ENCODE data around the gene MAP3K2.

Gene MAP3K2

DNA sequence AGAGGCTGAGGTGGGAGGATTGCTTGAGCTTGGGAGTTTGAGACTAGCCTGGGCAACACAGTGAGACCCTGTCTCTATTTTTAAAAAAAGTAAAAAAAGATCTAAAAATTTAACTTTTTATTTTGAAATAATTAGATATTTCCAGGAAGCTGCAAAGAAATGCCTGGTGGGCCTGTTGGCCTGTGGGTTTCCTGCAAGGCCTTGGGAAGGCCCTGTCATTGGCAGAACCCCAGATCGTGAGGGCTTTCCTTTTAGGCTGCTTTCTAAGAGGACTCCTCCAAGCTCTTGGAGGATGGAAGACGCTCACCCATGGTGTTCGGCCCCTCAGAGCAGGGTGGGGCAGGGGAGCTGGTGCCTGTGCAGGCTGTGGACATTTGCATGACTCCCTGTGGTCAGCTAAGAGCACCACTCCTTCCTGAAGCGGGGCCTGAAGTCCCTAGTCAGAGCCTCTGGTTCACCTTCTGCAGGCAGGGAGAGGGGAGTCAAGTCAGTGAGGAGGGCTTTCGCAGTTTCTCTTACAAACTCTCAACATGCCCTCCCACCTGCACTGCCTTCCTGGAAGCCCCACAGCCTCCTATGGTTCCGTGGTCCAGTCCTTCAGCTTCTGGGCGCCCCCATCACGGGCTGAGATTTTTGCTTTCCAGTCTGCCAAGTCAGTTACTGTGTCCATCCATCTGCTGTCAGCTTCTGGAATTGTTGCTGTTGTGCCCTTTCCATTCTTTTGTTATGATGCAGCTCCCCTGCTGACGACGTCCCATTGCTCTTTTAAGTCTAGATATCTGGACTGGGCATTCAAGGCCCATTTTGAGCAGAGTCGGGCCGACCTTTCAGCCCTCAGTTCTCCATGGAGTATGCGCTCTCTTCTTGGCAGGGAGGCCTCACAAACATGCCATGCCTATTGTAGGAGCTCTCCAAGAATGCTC lies 37.1 kb upstream of the MAP3K2 start:
- in situ Hi-C loops (cut with MboI; ENCODE audit: low sequenced_read_pairs) = no loop called here
- Histone ChIP-seq H3K36me3 (replicated peaks) (no peaks in the 10 kb centered on the region), H3K27me3 (ENCODE audit: low read depth) (no peaks in the 10 kb centered on the region), H3K4me1 (peaks cover 3% of the 10 kb centered on the region), H3K9me3 (no peaks in the 10 kb centered on the region), H3K4me3 (no peak overlapping the region)
- DNase-seq (ENCODE audit: low spot score in 2 of 2) = no peak

DNA sequence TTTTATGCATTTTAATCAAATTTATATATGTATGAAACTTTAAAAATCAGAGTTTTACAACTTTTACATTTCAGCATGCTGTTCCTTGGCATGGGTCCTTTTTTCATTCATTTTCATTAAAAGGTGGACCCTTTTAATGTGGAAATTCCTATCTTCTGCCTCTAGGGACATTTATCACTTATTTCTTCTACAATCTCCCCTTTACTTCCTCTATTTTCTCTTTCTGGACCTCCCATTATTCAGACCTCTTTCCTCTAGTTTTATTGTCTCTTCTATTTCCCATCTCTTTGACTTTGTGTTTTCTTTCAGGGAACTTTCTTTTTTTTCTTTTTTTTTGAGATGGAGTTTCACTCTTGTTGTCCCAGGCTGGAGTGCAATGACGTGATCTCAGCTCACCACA lies 36.1 kb upstream of the MAP3K2 start:
- no peaks in the 10 kb centered on the region for H3K36me3 ChIP-seq (replicated peaks)
- no peaks in the 10 kb centered on the region for H3K27me3 ChIP-seq (ENCODE audit: low read depth)
- in situ Hi-C loops (cut with MboI; ENCODE audit: low sequenced_read_pairs) = no loop called here
- no peaks in the 10 kb centered on the region for H3K9me3 ChIP-seq
- H3K4me1 ChIP-seq = peaks cover 3% of the 10 kb centered on the region
- H3K4me3 ChIP-seq = peak overlapping the region; percentile 41
- DNase-seq (ENCODE audit: low spot score in 2 of 2) = peak in 1 of 2 experiments; percentile 25

DNA sequence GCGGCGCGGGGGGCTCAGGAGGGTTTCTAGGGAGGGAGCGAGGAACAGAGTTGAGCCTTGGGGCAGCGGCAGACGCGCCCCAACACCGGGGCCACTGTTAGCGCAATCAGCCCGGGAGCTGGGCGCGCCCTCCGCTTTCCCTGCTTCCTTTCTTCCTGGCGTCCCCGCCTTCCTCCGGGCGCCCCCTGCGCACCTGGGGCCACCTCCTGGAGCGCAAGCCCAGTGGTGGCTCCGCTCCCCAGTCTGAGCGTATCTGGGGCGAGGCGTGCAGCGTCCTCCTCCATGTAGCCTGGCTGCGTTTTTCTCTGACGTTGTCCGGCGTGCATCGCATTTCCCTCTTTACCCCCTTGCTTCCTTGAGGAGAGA lies 35.7 kb upstream of the MAP3K2 start:
- no peaks in the 10 kb centered on the region for H3K27me3 ChIP-seq (ENCODE audit: low read depth)
- peak in 1 of 2 experiments; percentile 44 for DNase-seq (ENCODE audit: low spot score in 2 of 2)
- H3K9me3 ChIP-seq = no peaks in the 10 kb centered on the region
- in situ Hi-C loops (cut with MboI; ENCODE audit: low sequenced_read_pairs) = no loop called here
- peak overlapping the region; percentile 41 for H3K4me3 ChIP-seq
- H3K4me1 ChIP-seq = peaks cover 3% of the 10 kb centered on the region
- H3K36me3 ChIP-seq (replicated peaks) = no peaks in the 10 kb centered on the region

DNA sequence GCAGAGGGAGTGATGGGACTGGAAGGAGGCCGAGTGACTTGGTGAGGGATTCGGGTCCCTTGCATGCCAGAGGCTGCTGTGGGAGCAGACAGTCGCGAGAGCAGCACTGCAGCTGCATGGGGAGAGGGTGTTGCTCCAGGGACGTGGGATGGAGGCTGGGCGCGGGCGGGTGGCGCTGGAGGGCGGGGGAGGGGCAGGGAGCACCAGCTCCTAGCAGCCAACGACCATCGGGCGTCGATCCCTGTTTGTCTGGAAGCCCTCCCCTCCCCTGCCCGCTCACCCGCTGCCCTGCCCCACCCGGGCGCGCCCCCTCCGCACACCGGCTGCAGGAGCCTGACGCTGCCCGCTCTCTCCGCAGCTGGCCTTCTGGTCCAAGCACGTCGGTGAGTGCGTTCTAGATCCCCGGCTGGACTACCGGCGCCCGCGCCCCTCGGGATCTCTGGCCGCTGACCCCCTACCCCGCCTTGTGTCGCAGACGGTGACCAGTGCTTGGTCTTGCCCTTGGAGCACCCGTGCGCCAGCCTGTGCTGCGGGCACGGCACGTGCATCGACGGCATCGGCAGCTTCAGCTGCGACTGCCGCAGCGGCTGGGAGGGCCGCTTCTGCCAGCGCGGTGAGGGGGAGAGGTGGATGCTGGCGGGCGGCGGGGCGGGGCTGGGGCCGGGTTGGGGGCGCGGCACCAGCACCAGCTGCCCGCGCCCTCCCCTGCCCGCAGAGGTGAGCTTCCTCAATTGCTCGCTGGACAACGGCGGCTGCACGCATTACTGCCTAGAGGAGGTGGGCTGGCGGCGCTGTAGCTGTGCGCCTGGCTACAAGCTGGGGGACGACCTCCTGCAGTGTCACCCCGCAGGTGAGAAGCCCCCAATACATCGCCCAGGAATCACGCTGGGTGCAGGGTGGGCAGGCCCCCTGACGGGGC lies 35.0 kb upstream of the MAP3K2 start:
- no peaks in the 10 kb centered on the region for H3K9me3 ChIP-seq
- H3K4me1 ChIP-seq = peaks cover 3% of the 10 kb centered on the region
- in situ Hi-C loops (cut with MboI; ENCODE audit: low sequenced_read_pairs) = no loop called here
- peak overlapping the region; percentile 41 for H3K4me3 ChIP-seq
- no peaks in the 10 kb centered on the region for H3K36me3 ChIP-seq (replicated peaks)
- DNase-seq (ENCODE audit: low spot score in 2 of 2) = peak; percentile 19 to 68
- no peaks in the 10 kb centered on the region for H3K27me3 ChIP-seq (ENCODE audit: low read depth)

DNA sequence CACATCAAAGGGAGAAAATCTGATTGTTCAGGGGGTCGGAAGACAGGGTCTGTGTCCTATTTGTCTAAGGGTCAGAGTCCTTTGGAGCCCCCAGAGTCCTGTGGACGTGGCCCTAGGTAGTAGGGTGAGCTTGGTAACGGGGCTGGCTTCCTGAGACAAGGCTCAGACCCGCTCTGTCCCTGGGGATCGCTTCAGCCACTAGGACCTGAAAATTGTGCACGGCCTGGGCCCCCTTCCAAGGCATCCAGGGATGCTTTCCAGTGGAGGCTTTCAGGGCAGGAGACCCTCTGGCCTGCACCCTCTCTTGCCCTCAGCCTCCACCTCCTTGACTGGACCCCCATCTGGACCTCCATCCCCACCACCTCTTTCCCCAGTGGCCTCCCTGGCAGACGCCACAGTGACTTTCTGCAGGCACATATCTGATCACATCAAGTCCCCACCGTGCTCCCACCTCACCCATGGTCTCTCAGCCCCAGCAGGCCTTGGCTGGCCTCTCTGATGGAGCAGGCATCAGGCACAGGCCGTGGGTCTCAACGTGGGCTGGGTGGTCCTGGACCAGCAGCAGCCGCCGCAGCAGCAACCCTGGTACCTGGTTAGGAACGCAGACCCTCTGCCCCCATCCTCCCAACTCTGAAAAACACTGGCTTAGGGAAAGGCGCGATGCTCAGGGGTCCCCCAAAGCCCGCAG lies 34.2 kb upstream of the MAP3K2 start:
- no peak overlapping the region for H3K4me3 ChIP-seq
- in situ Hi-C loops (cut with MboI; ENCODE audit: low sequenced_read_pairs) = no loop called here
- H3K27me3 ChIP-seq (ENCODE audit: low read depth) = no peaks in the 10 kb centered on the region
- H3K36me3 ChIP-seq (replicated peaks) = no peaks in the 10 kb centered on the region
- no peaks in the 10 kb centered on the region for H3K9me3 ChIP-seq
- peak in 1 of 2 experiments; percentile 4 for DNase-seq (ENCODE audit: low spot score in 2 of 2)
- H3K4me1 ChIP-seq = peaks cover 3% of the 10 kb centered on the region

DNA sequence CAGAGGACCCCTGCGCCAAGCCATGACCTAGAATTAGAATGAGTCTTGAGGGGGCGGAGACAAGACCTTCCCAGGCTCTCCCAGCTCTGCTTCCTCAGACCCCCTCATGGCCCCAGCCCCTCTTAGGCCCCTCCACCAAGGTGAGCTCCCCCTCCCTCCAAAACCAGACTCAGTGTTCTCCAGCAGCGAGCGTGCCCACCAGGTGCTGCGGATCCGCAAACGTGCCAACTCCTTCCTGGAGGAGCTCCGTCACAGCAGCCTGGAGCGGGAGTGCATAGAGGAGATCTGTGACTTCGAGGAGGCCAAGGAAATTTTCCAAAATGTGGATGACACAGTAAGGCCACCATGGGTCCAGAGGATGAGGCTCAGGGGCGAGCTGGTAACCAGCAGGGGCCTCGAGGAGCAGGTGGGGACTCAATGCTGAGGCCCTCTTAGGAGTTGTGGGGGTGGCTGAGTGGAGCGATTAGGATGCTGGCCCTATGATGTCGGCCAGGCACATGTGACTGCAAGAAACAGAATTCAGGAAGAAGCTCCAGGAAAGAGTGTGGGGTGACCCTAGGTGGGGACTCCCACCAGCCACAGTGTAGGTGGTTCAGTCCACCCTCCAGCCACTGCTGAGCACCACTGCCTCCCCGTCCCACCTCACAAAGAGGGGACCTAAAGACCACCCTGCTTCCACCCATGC lies 33.5 kb upstream of the MAP3K2 start:
- H3K4me1 ChIP-seq = peaks cover 3% of the 10 kb centered on the region
- H3K4me3 ChIP-seq = no peak overlapping the region
- in situ Hi-C loops (cut with MboI; ENCODE audit: low sequenced_read_pairs) = no loop called here
- no peaks in the 10 kb centered on the region for H3K36me3 ChIP-seq (replicated peaks)
- H3K9me3 ChIP-seq = no peaks in the 10 kb centered on the region
- DNase-seq (ENCODE audit: low spot score in 2 of 2) = no peak
- H3K27me3 ChIP-seq (ENCODE audit: low read depth) = no peaks in the 10 kb centered on the region

DNA sequence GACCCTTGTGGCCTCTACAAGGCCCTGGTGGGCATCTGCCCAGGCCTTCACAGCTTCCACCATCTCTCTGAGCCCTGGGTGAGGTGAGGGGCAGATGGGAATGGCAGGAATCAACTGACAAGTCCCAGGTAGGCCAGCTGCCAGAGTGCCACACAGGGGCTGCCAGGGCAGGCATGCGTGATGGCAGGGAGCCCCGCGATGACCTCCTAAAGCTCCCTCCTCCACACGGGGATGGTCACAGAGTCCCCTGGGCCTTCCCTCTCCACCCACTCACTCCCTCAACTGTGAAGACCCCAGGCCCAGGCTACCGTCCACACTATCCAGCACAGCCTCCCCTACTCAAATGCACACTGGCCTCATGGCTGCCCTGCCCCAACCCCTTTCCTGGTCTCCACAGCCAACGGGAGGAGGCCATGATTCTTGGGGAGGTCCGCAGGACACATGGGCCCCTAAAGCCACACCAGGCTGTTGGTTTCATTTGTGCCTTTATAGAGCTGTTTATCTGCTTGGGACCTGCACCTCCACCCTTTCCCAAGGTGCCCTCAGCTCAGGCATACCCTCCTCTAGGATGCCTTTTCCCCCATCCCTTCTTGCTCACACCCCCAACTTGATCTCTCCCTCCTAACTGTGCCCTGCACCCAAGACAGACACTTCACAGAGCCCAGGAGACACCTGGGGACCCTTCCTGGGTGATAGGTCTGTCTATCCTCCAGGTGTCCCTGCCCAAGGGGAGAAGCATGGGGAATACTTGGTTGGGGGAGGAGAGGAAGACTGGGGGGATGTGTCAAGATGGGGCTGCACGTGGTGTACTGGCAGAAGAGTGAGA lies 32.5 kb upstream of the MAP3K2 start:
- Histone ChIP-seq H3K27me3 (ENCODE audit: low read depth) (no peaks in the 10 kb centered on the region), H3K9me3 (no peaks in the 10 kb centered on the region), H3K4me3 (no peak overlapping the region), H3K4me1 (peaks cover 10% of the 10 kb centered on the region), H3K36me3 (replicated peaks) (no peaks in the 10 kb centered on the region)
- in situ Hi-C loops (cut with MboI; ENCODE audit: low sequenced_read_pairs) = no loop called here
- no peak for DNase-seq (ENCODE audit: low spot score in 2 of 2)

DNA sequence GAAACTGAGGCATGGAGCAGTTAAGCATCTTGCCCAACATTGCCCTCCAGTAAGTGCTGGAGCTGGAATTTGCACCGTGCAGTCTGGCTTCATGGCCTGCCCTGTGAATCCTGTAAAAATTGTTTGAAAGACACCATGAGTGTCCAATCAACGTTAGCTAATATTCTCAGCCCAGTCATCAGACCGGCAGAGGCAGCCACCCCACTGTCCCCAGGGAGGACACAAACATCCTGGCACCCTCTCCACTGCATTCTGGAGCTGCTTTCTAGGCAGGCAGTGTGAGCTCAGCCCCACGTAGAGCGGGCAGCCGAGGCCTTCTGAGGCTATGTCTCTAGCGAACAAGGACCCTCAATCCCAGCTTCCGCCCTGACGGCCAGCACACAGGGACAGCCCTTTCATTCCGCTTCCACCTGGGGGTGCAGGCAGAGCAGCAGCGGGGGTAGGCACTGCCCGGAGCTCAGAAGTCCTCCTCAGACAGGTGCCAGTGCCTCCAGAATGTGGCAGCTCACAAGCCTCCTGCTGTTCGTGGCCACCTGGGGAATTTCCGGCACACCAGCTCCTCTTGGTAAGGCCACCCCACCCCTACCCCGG lies 31.8 kb upstream of the MAP3K2 start:
- H3K36me3 ChIP-seq (replicated peaks) = no peaks in the 10 kb centered on the region
- H3K4me3 ChIP-seq = no peak overlapping the region
- in situ Hi-C loops (cut with MboI; ENCODE audit: low sequenced_read_pairs) = no loop called here
- no peaks in the 10 kb centered on the region for H3K27me3 ChIP-seq (ENCODE audit: low read depth)
- H3K9me3 ChIP-seq = no peaks in the 10 kb centered on the region
- H3K4me1 ChIP-seq = peaks cover 10% of the 10 kb centered on the region
- no peak for DNase-seq (ENCODE audit: low spot score in 2 of 2)

DNA sequence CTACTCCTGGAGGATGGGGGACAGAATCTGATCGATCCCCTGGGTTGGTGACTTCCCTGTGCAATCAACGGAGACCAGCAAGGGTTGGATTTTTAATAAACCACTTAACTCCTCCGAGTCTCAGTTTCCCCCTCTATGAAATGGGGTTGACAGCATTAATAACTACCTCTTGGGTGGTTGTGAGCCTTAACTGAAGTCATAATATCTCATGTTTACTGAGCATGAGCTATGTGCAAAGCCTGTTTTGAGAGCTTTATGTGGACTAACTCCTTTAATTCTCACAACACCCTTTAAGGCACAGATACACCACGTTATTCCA lies 31.3 kb upstream of the MAP3K2 start:
- Histone ChIP-seq H3K27me3 (ENCODE audit: low read depth) (no peaks in the 10 kb centered on the region), H3K36me3 (replicated peaks) (no peaks in the 10 kb centered on the region), H3K4me1 (peaks cover 10% of the 10 kb centered on the region), H3K4me3 (no peak overlapping the region), H3K9me3 (0 out of 2 replicates have a peak, but pooled peaks cover 2% of the 10 kb centered on the region)
- no peak for DNase-seq (ENCODE audit: low spot score in 2 of 2)
- in situ Hi-C loops (cut with MboI; ENCODE audit: low sequenced_read_pairs) = no loop called here

DNA sequence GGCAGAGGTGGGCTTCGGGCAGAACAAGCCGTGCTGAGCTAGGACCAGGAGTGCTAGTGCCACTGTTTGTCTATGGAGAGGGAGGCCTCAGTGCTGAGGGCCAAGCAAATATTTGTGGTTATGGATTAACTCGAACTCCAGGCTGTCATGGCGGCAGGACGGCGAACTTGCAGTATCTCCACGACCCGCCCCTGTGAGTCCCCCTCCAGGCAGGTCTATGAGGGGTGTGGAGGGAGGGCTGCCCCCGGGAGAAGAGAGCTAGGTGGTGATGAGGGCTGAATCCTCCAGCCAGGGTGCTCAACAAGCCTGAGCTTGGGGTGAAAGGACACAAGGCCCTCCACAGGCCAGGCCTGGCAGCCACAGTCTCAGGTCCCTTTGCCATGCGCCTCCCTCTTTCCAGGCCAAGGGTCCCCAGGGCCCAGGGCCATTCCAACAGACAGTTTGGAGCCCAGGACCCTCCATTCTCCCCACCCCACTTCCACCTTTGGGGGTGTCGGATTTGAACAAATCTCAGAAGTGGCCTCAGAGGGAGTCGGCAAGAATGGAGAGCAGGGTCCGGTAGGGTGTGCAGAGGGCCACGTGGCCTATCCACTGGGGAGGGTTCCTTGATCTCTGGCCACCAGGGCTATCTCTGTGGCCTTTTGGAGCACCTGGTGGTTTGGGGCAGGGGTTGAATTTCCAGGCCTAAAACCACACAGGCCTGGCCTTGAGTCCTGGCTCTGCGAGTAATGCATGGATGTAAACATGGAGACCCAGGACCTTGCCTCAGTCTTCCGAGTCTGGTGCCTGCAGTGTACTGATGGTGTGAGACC lies 30.7 kb upstream of the MAP3K2 start, which contains the start of gene PROC:
TSS of gene PROC (plus strand) at position 128 of the 812 bp plus-strand sequence. CDS start 1,516 bp downstream, outside the sequence.
- DNase-seq (ENCODE audit: low spot score in 2 of 2) = no peak
- in situ Hi-C loops (cut with MboI; ENCODE audit: low sequenced_read_pairs) = no loop called here
- Histone ChIP-seq H3K36me3 (replicated peaks) (no peaks in the 10 kb centered on the region), H3K4me1 (peaks cover 11% of the 10 kb centered on the region), H3K4me3 (no peak within 1 kb of the TSS), H3K27me3 (ENCODE audit: low read depth) (no peaks in the 10 kb centered on the region), H3K9me3 (0 out of 2 replicates have a peak, but pooled peaks cover 2% of the 10 kb centered on the region)

DNA sequence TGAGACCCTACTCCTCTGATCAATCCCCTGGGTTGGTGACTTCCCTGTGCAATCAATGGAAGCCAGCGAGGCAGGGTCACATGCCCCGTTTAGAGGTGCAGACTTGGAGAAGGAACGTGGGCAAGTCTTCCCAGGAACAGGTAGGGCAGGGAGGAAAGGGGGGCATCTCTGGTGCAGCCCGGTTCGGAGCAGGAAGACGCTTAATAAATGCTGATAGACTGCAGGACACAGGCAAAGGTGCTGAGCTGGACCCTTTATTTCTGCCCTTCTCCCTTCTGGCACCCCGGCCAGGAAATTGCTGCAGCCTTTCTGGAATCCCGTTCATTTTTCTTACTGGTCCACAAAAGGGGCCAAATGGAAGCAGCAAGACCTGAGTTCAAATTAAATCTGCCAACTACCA lies 29.6 kb upstream of the MAP3K2 start:
- no peak for DNase-seq (ENCODE audit: low spot score in 2 of 2)
- in situ Hi-C loops (cut with MboI; ENCODE audit: low sequenced_read_pairs) = no loop called here
- peaks cover 11% of the 10 kb centered on the region for H3K4me1 ChIP-seq
- H3K9me3 ChIP-seq = peaks cover 2% of the 10 kb centered on the region; the same call in 1 of the 2 replicates
- no peaks in the 10 kb centered on the region for H3K36me3 ChIP-seq (replicated peaks)
- H3K4me3 ChIP-seq = no peak overlapping the region
- H3K27me3 ChIP-seq (ENCODE audit: low read depth) = no peaks in the 10 kb centered on the region
